Progenitor cell of endocrine pancreas (in vitro differentiated cells): ENCODE results near the gene NOS1. TPM values are rescaled to one million over a fixed set of nuclear protein-coding genes. Genes with fewer than 3 reads are reported as not detected.
"Not testable (repeated sequence)": the region's sequence is repeated elsewhere in the genome, so short reads cannot be mapped to it uniquely, and the experiment has no call there.

ENCODE experiments used
- DNase-seq: peaks from one replicate; pipeline ENCODE4 v3.0.0; 2021; ENCODE audit warnings: low spot score; ENCODE audit not compliant: unreplicated experiment
- H3K27ac Mint-ChIP-seq: 2 replicates; pipeline ENCODE4 v1.8.0; 2021; ENCODE audit warnings: mild to moderate bottlenecking, moderate library complexity, mixed read lengths
- H3K27me3 Mint-ChIP-seq: 2 replicates; pipeline ENCODE4 v1.8.0; 2021; ENCODE audit warnings: mixed read lengths
- H3K36me3 Mint-ChIP-seq: 2 replicates; pipeline ENCODE4 v1.8.0; 2022; ENCODE audit warnings: mixed read lengths; ENCODE audit not compliant: insufficient read depth
- H3K4me1 Mint-ChIP-seq: 2 replicates; pipeline ENCODE4 v1.8.0; 2021; ENCODE audit warnings: low read depth, mixed read lengths
- H3K4me3 Mint-ChIP-seq: 2 replicates; pipeline ENCODE4 v1.8.0; 2021; ENCODE audit warnings: low read depth, mild to moderate bottlenecking, moderate library complexity, mixed read lengths
- H3K9me3 Mint-ChIP-seq: 2 replicates; pipeline ENCODE4 v1.8.0; 2021; ENCODE audit warnings: low read depth, mixed read lengths
- CTCF ChIP-seq: fragments of 200-600 bp; sonication (generic); IDR thresholded peaks from one replicate; pipeline ENCODE4 v1.5.0; 2021; ENCODE audit warnings: antibody characterized with exemption, mild to moderate bottlenecking; ENCODE audit not compliant: unreplicated experiment
- total RNA-seq: library from RNA; stranded (reverse); gene quantifications from 2 replicates; pipeline ENCODE4 v1.2.1, GENCODE V29; 2021

NOS1 gene
- total RNA-seq, 1 donor from 2014 or later = 0.48 TPM

DNA sequence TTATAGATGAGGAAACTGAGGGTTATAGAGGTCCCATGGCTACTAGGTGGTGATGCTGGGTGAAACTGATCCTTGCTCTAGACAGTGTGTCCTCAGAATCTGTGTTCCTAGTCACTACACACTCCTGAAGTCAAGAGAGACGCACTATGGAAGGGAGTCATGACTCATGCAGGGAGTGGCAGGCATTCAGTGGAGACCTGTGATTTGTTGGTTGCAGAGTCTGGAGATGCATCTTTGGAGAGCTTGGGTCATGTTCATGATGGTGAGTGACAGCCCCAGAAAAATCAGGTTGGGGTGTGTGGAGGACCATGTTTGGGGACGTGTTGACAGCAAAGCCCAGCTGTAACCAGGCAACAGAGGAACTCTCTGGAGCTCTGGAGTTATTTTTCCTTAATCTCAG, 133.2 kb downstream of the NOS1 start:
- Mint-ChIP-seq H3K27ac (no peak overlapping the region), H3K4me1 (no peaks in the 10 kb centered on the region), H3K9me3 (no peaks in the 10 kb centered on the region), H3K36me3 (no peaks in the 10 kb centered on the region), H3K4me3 (no peak overlapping the region), H3K27me3 (peaks cover 25% of the 10 kb centered on the region)
- DNase-seq = no peak
- no peak for TF ChIP-seq CTCF

- no peak for TF ChIP-seq CTCF
- H3K27me3 Mint-ChIP-seq = peaks cover 25% of the 10 kb centered on the region
Measured at GRCh38 chr12:117227000-117227653, 134.3 kb downstream of the NOS1 start.

DNA sequence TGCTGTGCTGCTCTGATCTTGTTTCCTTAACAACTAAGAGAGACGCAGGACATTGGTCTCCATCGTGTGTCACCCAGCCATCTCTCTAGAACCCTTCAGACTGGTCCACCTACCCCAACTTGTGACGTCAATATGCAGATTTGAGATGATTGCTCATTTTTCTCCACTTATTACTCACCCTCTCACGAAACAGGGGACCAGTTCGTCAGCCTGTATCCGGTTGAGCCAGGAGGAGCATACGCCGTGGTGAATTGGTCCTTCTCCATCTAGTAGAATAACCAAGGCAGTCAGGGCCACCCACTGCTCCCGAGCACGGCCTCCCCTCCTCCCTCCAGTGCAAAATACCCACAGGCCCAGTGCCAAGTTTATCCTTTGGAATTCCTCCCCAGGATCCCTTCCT, 134.9 kb downstream of the NOS1 start:
- peaks cover 25% of the 10 kb centered on the region for H3K27me3 Mint-ChIP-seq
- no peak for TF ChIP-seq CTCF
- H3K4me3 Mint-ChIP-seq = no peak overlapping the region
- no peaks in the 10 kb centered on the region for H3K36me3 Mint-ChIP-seq
- H3K4me1 Mint-ChIP-seq = no peaks in the 10 kb centered on the region
- no peak overlapping the region for H3K27ac Mint-ChIP-seq
- no peaks in the 10 kb centered on the region for H3K9me3 Mint-ChIP-seq
- DNase-seq = no peak

More at GRCh38 chr12:117227000-117227653, 134.3 kb downstream of the NOS1 start:
- no peak overlapping the region for H3K4me3 Mint-ChIP-seq
- no peaks in the 10 kb centered on the region for H3K4me1 Mint-ChIP-seq
- no peak overlapping the region for H3K27ac Mint-ChIP-seq
- DNase-seq = no peak
- H3K9me3 Mint-ChIP-seq = no peaks in the 10 kb centered on the region
- no peaks in the 10 kb centered on the region for H3K36me3 Mint-ChIP-seq

DNA sequence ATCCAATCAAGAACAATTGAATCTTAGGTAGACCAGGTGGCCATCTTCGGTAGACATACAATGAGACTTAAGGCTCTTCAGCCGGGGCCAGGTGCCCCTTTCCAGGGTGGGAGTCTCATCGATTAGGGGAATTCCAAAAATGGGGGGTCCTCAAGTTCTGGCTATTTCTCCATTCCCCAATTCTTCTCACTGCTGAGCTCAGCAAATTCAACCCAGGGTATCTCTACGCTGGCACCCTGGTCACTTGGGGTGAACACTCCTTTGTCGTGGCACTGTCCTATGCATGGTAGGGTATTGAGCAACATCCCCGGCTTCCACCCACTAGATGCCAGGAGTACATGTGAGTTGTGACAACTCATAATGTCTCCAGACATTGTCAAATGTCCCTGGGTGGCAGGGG, 136.2 kb downstream of the NOS1 start:
- peaks cover 29% of the 10 kb centered on the region for H3K27me3 Mint-ChIP-seq
- DNase-seq = no peak
- H3K4me1 Mint-ChIP-seq = no peaks in the 10 kb centered on the region
- no peak overlapping the region for H3K27ac Mint-ChIP-seq
- TF ChIP-seq CTCF = no peak
- H3K36me3 Mint-ChIP-seq = no peaks in the 10 kb centered on the region
- H3K9me3 Mint-ChIP-seq = no peaks in the 10 kb centered on the region
- H3K4me3 Mint-ChIP-seq = no peak overlapping the region

DNA sequence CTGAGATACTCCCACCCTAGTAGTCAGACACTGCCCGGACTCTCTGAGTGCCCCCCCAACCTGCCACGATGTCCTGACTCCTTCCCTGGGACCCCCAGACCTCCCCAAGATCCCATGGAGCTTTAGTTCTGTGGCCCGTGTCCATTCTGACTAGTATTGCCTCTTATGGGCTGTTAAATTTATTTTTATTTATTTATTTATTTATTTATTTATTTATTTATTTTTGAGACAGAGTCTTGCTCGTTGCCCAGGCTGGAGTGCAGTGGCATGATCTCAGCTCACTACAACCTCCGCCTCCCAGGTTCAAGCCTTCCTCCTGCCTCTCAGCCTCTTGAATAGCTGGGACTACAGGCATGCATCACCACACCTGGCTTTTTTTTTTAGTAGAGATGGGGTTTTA, 140.5 kb downstream of the NOS1 start:
- H3K27me3 Mint-ChIP-seq = peaks cover 38% of the 10 kb centered on the region
- DNase-seq, H3K27ac Mint-ChIP-seq, H3K4me3 Mint-ChIP-seq, H3K4me1 Mint-ChIP-seq, H3K9me3 Mint-ChIP-seq, H3K36me3 Mint-ChIP-seq: not testable (repeated sequence)

DNA sequence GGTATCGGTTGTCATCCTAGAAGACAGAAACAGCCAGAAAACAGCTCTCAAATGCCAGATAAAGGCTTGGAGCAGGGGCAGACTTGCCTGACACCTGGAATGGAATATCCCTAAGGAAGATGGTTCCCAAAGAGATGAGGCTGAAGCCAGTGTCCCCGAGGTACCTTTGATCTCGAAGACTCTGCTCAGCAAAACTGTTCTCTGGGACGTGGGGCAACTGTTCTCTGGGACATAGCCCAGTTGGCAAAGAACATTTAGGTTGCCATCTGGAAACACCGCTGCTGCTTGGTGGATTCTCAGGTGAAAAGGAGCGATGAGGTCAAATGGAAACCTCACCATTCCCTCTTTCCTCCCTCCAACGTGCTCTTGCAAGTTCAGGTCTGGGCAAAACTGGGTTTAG, 143.3 kb downstream of the NOS1 start:
- Mint-ChIP-seq H3K36me3 (no peaks in the 10 kb centered on the region), H3K27ac (no peak overlapping the region), H3K9me3 (no peaks in the 10 kb centered on the region), H3K4me1 (no peaks in the 10 kb centered on the region), H3K27me3 (peaks cover 45% of the 10 kb centered on the region), H3K4me3 (no peak overlapping the region)
- TF ChIP-seq CTCF = no peak
- DNase-seq = no peak
